GM12801 (cell line): ENCODE results near the gene SYT15.

ENCODE experiments used
- TF ChIP-seq, protein P1 (sequence below): IDR thresholded peaks from one replicate; pipeline ENCODE4 v1.5.1; 2011; ENCODE audit warnings: control low read depth; ENCODE audit not compliant: insufficient read length; ENCODE audit errors: extremely low read depth

SYT15 gene

DNA sequence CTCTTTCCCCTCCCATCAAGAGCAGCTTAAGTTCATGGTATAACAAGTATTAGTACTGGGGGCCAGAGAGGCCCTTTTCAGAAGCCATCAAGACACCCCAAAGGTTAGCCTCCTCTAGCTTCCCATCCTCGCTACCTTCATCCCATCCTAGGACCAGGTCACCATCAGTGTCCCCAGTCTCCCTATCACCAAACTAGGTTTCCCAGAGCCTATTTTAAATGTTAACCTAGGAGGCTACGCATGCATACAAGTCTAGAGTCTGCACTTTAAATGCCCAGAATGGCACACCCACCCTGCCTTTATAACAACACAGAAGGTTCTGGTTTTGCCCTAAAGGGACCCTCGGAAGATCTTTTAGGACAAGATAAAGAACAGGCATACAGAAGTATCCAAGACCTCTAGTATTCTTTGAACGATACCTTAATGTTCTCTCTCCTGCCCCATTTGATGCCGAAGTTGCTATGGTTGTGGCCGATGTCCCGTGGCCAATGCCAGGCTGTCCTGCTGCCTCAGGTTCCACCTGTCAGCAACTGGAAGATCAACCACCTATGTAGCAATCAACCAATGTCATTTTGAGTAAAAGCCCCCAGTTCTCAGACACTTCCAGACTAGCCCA is 24.7 kb upstream of the SYT15 start:
- TF ChIP-seq, protein P1, sequence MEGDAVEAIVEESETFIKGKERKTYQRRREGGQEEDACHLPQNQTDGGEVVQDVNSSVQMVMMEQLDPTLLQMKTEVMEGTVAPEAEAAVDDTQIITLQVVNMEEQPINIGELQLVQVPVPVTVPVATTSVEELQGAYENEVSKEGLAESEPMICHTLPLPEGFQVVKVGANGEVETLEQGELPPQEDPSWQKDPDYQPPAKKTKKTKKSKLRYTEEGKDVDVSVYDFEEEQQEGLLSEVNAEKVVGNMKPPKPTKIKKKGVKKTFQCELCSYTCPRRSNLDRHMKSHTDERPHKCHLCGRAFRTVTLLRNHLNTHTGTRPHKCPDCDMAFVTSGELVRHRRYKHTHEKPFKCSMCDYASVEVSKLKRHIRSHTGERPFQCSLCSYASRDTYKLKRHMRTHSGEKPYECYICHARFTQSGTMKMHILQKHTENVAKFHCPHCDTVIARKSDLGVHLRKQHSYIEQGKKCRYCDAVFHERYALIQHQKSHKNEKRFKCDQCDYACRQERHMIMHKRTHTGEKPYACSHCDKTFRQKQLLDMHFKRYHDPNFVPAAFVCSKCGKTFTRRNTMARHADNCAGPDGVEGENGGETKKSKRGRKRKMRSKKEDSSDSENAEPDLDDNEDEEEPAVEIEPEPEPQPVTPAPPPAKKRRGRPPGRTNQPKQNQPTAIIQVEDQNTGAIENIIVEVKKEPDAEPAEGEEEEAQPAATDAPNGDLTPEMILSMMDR: no peak

DNA sequence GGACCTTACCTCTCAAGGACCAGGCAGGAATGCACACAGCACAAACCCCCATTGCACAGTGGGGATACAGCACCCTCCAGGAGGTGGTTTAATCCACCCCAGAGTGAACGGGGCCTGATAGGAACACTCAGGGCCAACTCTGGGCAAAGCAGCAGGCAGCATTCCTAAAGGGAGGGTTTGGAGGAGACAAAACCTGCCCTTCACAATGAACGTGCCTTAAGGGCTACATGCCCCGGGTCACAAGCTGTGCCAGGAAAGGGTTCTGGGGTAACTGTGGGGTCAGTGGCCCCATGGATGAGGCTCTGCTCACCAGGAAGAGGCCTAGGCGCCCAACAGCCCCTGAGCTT is 23.6 kb upstream of the SYT15 start:
- TF ChIP-seq, protein P1: no peak

DNA sequence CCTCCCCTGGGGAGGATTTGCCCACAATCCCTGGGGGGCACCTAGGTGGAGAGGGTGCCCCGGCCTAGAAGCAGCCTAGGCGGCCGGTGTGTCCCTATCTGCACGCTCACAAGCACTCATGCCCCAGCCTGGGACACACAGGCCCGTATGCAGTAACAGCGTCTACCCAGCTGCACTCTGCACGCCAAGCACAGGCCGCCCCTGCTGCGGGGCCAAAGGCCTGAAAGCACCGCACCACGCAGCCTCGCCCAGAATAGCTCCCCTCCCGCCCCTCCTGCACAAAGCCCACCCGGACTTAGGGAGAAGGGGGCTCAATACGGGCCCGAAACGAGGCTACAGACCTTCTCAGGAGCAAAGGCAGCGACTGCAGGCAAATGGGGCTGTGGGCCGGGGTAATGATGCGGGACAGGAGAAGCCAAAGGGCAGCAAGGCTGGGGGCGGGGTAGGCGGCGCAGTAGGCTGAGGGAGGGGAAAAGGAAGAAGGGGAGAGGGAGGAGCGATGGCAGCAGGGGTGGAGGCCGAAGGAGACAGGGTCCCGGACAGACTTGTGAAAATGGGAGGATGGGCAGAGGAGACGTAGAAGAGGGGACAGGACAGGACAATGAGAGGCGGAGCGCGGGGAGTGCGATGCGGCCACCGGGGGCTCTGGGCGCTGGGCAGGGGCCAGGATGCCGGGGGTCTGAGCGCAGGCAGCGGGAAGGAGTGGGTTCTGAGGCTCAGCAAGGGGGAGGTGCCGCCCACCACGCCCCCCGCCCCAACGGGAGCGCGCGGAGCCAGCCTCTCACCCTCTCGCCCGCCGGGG is 23.0 kb upstream of the SYT15 start:
- TF ChIP-seq, protein P1: no peak

DNA sequence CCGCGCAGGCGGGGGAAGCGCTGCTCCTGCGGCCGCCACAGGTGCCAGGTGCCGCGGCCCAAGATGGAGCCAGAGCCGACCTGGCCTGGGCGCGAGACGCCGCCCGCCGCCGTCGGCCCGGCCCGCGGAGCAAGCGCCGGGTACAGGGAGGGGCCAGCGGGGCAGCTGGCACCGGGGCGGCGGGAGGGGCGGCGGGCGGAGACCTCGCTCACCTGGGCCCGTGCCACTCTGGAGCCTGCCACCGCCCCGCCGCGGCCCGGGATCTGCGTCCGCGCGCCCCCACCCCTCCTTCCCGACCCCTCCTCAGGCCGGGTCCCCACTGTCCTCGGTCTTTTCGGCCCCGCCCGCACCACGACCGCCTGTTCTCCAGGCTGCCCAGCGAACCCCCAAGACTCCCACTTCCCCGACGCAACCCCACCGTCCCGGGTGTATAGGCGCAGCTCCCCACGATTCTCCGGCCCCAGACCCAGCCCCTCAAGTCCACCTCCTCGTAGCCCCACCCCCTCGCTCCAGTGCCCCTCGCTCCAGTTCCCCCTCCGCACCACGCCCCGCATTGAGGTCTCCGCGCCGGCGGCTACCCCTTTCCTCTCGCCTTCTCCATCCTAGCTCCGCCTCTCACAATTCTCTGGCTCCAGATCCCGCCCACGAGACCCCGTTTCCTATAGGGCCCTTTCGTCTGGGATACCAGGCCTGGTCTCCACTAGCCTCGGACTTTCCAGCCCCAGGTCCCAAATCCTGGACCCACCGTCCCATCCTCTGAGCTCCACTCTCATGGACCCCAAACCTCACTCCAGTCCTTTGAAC is 22.2 kb upstream of the SYT15 start, which contains the start of gene GPRIN2:
GPRIN2 (minus strand) TSS at position 144 of the 804 bp plus-strand sequence. CDS start 5,922 bp downstream, outside the sequence.
- TF ChIP-seq, protein P1: no peak

DNA sequence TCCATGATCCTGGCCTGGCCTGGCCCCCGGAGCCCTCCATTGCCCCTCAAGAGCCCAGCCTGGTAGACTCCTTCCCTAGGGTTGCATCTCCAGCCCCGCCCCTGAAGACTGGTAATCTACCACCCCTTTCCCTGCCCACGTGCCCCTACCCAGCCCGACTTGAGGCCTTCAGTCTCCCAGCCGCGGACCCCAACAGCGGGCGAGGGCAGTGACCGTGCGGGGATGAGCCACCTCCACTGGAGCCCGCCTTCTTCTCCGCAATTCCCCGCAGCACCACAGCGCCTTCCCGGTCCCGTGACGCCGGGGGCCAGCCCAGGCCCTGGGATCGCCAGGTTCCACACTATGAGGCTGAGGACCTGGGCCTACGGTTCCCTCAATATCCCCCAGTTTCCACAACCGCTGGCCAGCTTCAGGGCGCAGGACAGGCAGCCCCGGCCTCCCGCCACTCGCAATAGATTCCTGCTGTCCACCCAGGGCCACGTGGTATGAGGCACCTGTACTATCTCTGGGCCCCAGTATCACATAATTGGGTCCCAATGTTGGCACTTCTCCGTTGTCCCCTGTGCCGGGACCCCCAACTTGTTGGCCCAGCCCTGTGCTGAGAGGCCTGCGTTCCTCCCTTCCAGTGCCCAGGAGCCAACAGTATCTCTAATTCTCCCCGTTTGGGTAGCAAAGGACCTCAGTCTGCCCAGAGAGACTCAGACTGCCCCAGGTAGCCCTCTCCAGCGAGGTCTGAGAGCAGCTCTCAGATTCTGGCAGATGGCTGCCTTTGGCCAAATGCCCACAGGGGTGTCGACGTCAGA is 21.4 kb upstream of the SYT15 start:
- TF ChIP-seq, protein P1: no peak

DNA sequence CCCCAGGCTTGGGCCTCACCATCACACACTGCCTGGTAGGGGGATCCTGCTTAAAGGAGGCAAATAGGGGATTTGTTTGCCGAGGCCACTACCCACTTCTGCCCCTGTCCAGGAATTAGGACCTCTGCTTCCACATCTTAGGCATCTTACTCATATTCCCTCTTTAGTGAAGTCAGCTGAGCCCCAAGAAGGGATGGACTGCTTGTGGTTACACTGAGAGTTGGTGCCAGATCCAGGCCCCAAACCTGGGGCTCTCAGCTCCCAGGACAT is 20.9 kb upstream of the SYT15 start:
- TF ChIP-seq, protein P1: no peak
